ENCODE results near the gene GBP2.

Gene GBP2

GRCh38 chr1:89065079-89065868, 60.6 kb downstream of the GBP2 start, which contains the start of gene GBP1:
TSS of gene GBP1 (minus strand) at chr1:89065208. CDS start at chr1:89063234, 1,974 bp downstream.
- DNase-seq (ENCODE audit: low read depth): no peak

DNA sequence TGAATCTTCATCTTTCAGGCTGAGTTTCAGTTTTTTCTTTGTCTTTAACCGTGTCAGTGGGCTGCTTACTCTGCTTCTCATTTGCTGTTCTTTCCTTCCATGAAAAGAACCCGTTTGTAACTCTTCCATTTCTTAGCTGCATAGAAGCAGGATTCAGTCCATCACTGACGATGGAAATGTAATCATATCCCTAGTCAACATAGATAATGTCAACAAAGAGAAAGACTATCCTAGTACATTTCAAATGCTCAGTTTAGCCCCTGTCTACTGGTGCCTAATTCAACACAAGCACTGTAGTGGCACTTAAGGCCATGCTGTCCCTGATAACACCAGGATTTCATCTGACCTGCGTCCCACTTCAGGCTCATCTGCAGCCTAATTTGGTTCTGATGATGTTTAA, 61.3 kb downstream of the GBP2 start:
- DNase-seq (ENCODE audit: low read depth): no peak

DNA sequence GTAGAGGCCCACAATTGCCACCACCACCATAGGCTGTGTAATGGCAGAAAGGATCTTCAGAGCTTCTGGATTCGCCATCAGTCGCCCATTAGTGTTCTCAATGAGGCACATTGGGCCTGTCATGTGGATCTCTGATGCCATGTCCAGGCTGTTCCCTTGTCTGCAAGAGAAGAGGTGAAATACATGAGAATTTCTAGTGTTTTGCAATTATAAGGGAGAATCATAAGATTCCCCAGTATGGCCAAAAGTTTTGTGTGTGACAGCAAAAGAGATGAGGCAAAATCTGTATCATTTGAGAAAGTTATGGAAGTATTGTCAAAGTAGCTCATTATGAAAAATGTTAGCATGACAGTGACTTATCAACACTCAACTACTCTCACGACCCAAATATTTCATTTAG, 62.8 kb downstream of the GBP2 start:
- DNase-seq (ENCODE audit: low read depth): no peak

DNA sequence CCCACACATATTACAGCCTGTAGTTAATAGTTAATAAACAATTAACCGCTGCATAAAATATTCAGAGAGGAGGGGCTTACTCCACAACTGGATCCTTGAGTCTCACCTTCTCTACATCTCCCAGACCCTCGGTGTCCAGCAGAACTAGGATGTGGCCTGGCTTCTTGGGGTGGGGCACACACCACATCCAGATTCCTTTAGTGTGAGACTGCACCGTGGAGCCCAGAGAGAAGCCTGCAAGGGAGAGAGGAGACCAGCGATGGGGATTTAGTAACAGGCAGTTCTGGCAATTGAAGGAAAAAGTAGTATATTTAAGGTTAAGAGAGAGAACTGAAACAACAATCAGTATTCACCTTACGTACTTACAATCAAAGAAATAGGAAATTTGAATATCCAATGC, 65.8 kb downstream of the GBP2 start:
- DNase-seq (ENCODE audit: low read depth): no peak
